HG03378 (cell line): ENCODE data around the gene STAT3.

Experiments
- ATAC-seq: cut with Tn5 transposase; IDR thresholded peaks from one replicate; pipeline ENCODE4 v1.9.1; 2021; ENCODE audit warnings: mild to moderate bottlenecking, moderate library complexity; ENCODE audit not compliant: unreplicated experiment

Gene STAT3

GRCh38 chr17:42354956-42355843 is 33.0 kb downstream of the STAT3 start:
- no peak for ATAC-seq

DNA sequence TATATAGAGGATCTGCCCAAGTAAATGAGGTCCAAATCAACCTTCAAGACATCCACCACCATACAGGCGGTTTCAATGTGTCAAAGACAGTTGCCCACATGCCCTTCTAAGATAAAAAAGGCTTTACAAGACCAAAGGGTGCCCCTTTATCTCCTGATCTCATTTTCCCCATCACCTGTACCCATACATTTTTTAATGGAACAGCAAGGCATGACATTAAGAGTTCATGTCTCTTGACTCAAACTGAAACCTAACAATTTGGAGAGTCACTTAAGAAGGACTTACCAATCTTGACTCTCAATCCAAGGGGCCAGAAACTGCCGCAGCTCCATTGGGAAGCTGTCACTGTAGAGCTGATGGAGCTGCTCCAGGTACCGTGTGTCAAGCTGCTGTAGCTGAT is 40.1 kb downstream of the STAT3 start:
- no peak for ATAC-seq

GRCh38 chr17:42347606-42348005 is 40.6 kb downstream of the STAT3 start:
- no peak for ATAC-seq

- no peak for ATAC-seq
Measured at GRCh38 chr17:42347198-42347597, 41.0 kb downstream of the STAT3 start.

GRCh38 chr17:42346481-42346880 is 41.8 kb downstream of the STAT3 start:
- ATAC-seq, result no peak

- no peak for ATAC-seq
Measured at GRCh38 chr17:42345396-42346073, 42.7 kb downstream of the STAT3 start.

DNA sequence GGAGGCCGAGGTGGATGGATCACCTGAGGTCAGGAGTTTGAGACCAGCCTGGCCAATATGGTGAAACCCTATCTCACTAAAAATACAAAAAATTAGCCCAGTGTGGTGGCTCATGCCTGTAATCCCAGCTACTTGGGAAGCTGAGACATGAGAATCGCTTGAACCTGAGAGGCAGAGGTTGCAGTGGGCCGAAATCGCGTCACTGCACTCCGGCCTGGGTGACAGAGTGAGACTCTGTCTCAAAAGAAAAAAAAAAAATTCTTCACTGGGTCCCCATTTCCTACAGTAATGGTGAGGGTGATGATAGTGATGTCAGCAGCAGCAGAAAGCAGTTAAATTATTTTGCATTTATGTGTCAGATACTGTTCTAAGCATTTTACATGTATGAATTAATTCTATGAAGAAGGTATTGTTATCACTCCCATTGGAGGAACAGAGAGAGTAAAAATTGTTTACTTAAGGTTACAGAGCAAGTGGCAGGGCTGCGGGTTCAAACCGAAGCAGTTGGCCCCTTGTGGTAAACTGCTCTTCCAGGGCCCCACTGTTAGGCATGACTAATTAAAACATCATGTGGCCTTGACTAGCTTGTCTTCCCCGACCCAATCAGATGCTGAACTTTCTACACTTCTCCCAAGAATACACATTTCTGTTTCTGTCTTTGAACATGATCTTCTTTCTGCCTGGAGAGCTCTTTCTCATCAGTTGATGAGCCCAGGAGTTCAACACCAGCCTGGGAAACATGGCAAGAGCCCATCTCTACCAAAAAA is 45.8 kb downstream of the STAT3 start:
- no peak for ATAC-seq

- no peak for ATAC-seq
Measured at GRCh38 chr17:42341568-42341967, 46.7 kb downstream of the STAT3 start.

- no peak for ATAC-seq
Measured at GRCh38 chr17:42340691-42341127, 47.5 kb downstream of the STAT3 start.

GRCh38 chr17:42339221-42339620 is 49.0 kb downstream of the STAT3 start:
- no peak for ATAC-seq

DNA sequence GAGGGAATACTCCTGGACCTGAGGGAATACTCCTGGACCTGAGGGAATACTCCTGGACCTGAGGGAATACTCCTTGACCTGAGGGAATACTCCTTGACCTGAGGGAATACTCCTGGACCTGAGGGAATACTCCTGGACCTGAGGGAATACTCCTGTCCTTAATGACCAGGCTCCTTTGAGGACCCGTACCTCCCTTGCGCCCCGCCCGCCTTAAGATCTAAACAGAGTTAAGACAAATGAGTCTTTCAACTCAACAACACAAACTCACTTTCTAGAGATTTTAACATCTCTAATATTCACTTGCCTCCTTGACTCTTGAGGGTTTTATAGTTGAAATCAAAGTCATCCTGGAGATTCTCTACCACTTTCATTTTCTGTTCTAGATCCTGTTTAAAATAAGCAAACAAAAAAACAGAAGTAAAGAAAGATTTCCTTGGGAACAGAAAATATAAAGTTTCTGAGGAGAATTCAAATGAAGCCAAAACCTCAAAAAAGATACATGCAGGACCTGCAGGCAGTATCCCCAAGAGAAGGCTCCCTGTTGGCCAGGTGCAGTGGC is 49.7 kb downstream of the STAT3 start:
- no peak for ATAC-seq

GRCh38 chr17:42337442-42337841 is 50.8 kb downstream of the STAT3 start:
- no peak for ATAC-seq

GRCh38 chr17:42334677-42335076 is 53.6 kb downstream of the STAT3 start:
- ATAC-seq, result no peak

GRCh38 chr17:42333053-42333452 is 55.2 kb downstream of the STAT3 start:
- no peak for ATAC-seq

GRCh38 chr17:42329025-42329976 is 58.9 kb downstream of the STAT3 start:
- no peak for ATAC-seq

DNA sequence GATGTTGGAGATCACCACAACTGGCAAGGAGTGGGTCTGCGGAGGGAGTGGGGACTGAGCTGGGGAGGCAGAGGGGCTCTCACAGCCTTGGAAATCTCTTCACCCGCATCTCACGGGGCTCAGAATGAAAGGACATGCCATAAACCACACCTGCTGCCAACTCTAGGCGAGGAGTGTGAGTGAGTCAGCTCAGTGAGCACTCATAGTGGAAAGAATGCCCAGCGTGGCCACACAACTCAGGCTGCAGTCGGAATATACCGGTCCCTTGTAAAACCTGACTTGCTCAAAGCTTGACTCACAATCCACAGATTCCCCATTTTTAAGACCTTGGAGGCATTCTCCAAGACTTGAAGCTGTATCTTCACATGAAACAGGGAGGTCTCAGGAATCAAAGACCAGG is 63.2 kb downstream of the STAT3 start:
- ATAC-seq, result no peak

- no peak for ATAC-seq
Measured at GRCh38 chr17:42323268-42323773, 64.9 kb downstream of the STAT3 start.

GRCh38 chr17:42322382-42323267 is 65.6 kb downstream of the STAT3 start:
- ATAC-seq, result no peak

DNA sequence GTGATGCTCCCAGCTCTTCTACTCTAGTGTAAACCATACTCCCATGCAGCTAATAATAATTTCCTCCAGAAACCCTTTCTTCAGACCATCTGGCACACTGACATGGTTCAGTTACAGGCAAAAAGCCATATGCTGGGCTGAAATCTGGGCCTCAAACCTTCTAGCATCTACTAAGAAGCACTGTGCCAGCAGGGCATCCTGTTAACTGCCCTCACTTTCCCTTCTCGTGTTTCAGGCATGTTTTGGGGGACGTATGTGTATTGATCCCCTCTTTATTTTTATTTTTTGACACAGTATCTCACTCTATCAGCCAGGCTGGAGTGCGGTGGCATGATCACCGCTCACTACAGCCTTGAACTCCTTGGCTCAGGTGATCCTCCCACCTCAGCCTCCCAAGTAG is 66.7 kb downstream of the STAT3 start:
- no peak for ATAC-seq
